BJ (cell line): ENCODE data around the gene SULT1C3. TPM values are rescaled to one million over a fixed set of nuclear protein-coding genes. Genes with fewer than 3 reads are reported as not detected.

Experiments used
- CTCF ChIA-PET: fragments of 350-600 bp; formaldehyde crosslinking; extraction: SDS; loops from one replicate; lab custom pipeline; 2021; ENCODE audit warnings: antibody characterized with exemption, inconsistent platforms; lab: Yijun Ruan, JAX
- POLR2A ChIA-PET: fragments of 300-600 bp; sonication (Branson Sonifier 250); formaldehyde crosslinking; extraction: SDS; loops from one replicate; lab custom pipeline; 2021; ENCODE audit warnings: antibody characterized with exemption; lab: Charles Lee
- DNase-seq: peaks from one replicate; pipeline ENCODE4 v3.0.0-alpha.2; 2011; ENCODE audit warnings: low read depth
- H3K27me3 ChIP-seq: 2 replicates; pipeline ENCODE4 v1.6.0; 2011; ENCODE audit warnings: low read length; ENCODE audit not compliant: control insufficient read depth, insufficient read depth
- H3K36me3 ChIP-seq: 2 replicates; pipeline ENCODE4 v1.5.1; 2011; ENCODE audit warnings: low read length; ENCODE audit not compliant: control insufficient read depth, insufficient read depth
- H3K4me3 ChIP-seq: 2 replicates; pipeline ENCODE4 v1.5.1; 2011; ENCODE audit warnings: low read depth, mild to moderate bottlenecking, control low read depth, low read length
- CTCF ChIP-seq: IDR thresholded peaks from 2 replicates; pipeline ENCODE4 v1.5.1; 2011; ENCODE audit warnings: low read depth, mild to moderate bottlenecking, control low read depth, inconsistent platforms, low read length, moderate library complexity; ENCODE audit not compliant: insufficient read depth
- polyA plus RNA-seq: library from polyadenylated mRNA; depleted of rRNA; stranded (reverse); fragments of >200 nt; gene quantifications from 2 replicates; pipeline ENCODE4 v1.2.3, GENCODE V29; 2011

Gene SULT1C3
- polyA plus RNA-seq, 1 experiment: not detected

GRCh38 chr2:108220191-108220590, 19.6 kb upstream of the SULT1C3 start:
- Histone ChIP-seq H3K4me3 (no peak overlapping the region), H3K36me3 (no peaks in the 10 kb centered on the region), H3K27me3 (no peaks in the 10 kb centered on the region)
- ChIA-PET POLR2A (no interaction called here), CTCF (no interaction called here)
- no peak for TF ChIP-seq CTCF
- no peak for DNase-seq

- H3K27me3 ChIP-seq: no peaks in the 10 kb centered on the region
- CTCF ChIA-PET: no interaction called here
These were observed 18.7 kb upstream of the SULT1C3 start for GRCh38 chr2:108220942-108221541.

GRCh38 chr2:108222261-108222660, 17.5 kb upstream of the SULT1C3 start:
- no peak for TF ChIP-seq CTCF
- ChIA-PET POLR2A (no interaction called here), CTCF (no interaction called here)
- Histone ChIP-seq H3K27me3 (no peaks in the 10 kb centered on the region), H3K36me3 (no peaks in the 10 kb centered on the region), H3K4me3 (no peak overlapping the region)
- DNase-seq: no peak

More at GRCh38 chr2:108220942-108221541, 18.7 kb upstream of the SULT1C3 start:
- POLR2A ChIA-PET: no interaction called here
- H3K4me3 ChIP-seq: no peak overlapping the region
- no peak for TF ChIP-seq CTCF
- no peak for DNase-seq
- H3K36me3 ChIP-seq: no peaks in the 10 kb centered on the region

GRCh38 chr2:108223573-108223972, 16.2 kb upstream of the SULT1C3 start:
- DNase-seq: no peak
- Histone ChIP-seq H3K27me3 (no peaks in the 10 kb centered on the region), H3K4me3 (no peak overlapping the region), H3K36me3 (no peaks in the 10 kb centered on the region)
- POLR2A ChIA-PET: no interaction called here
- CTCF ChIA-PET: no interaction called here
- TF ChIP-seq CTCF: no peak

GRCh38 chr2:108224022-108224421, 15.7 kb upstream of the SULT1C3 start:
- no peaks in the 10 kb centered on the region for H3K27me3 ChIP-seq
- DNase-seq: no peak
- no peak for TF ChIP-seq CTCF
- H3K4me3 ChIP-seq: no peak overlapping the region
- no peaks in the 10 kb centered on the region for H3K36me3 ChIP-seq
- ChIA-PET POLR2A (no interaction called here), CTCF (no interaction called here)
